DOHH2 (cell line): ENCODE measurements around the gene DZIP1L.

Experiments used
- H3F3A ChIP-seq: fragments of 200-600 bp; sonication (generic), shearing (Covaris generic); 2 replicates; pipeline ENCODE4 v1.6.0; 2016; ENCODE audit warnings: antibody characterized with exemption, mild to moderate bottlenecking; ENCODE audit not compliant: control insufficient read depth, insufficient read depth
- H3K27ac ChIP-seq: fragments of 200-600 bp; sonication (generic); 2 replicates; pipeline ENCODE4 v1.5.1; 2014; ENCODE audit warnings: low read depth, mild to moderate bottlenecking, low read length, moderate library complexity
- H3K27me3 ChIP-seq: fragments of 200-600 bp; sonication (generic); 2 replicates; pipeline ENCODE4 v1.6.1; 2014; ENCODE audit warnings: mild to moderate bottlenecking, low read length, mixed read lengths; ENCODE audit not compliant: control insufficient read depth
- H3K36me3 ChIP-seq: fragments of 200-600 bp; sonication (generic); 2 replicates; pipeline ENCODE4 v1.6.1; 2014; ENCODE audit warnings: mild to moderate bottlenecking, low read length, moderate library complexity, mixed read lengths; ENCODE audit not compliant: control insufficient read depth
- H3K4me1 ChIP-seq: fragments of 200-600 bp; sonication (generic); 2 replicates; pipeline ENCODE4 v1.6.1; 2014; ENCODE audit warnings: mild to moderate bottlenecking, low read length, mixed read lengths; ENCODE audit not compliant: control insufficient read depth
- H3K4me2 ChIP-seq: fragments of 200-600 bp; sonication (generic); 2 replicates; pipeline ENCODE4 v1.6.0; 2014; ENCODE audit warnings: mild to moderate bottlenecking, low read length, moderate library complexity
- H3K4me3 ChIP-seq: fragments of 200-600 bp; sonication (generic); 2 replicates; pipeline ENCODE4 v1.5.1; 2014; ENCODE audit warnings: mild to moderate bottlenecking, low read length, mixed read lengths
- H3K79me2 ChIP-seq: fragments of 200-600 bp; sonication (generic); 2 replicates; pipeline ENCODE4 v1.6.1; 2014; ENCODE audit warnings: mild to moderate bottlenecking, low read length, mixed read lengths; ENCODE audit not compliant: control insufficient read depth
- H3K9me2 ChIP-seq: fragments of 200-600 bp; sonication (generic); replicated peaks from 2 replicates; pipeline ENCODE4 v1.6.1; 2014; ENCODE audit warnings: mild to moderate bottlenecking, low read length, mixed read lengths; ENCODE audit not compliant: control insufficient read depth
- H3K9me3 ChIP-seq: fragments of 200-600 bp; sonication (generic); 2 replicates; pipeline ENCODE4 v1.6.1; 2014; ENCODE audit warnings: antibody characterized with exemption, low read length, mixed read lengths; ENCODE audit not compliant: control insufficient read depth, insufficient read depth
- H4K20me1 ChIP-seq: fragments of 200-600 bp; sonication (generic); 2 replicates; pipeline ENCODE4 v1.6.0; 2014; ENCODE audit warnings: low read depth, mild to moderate bottlenecking, antibody characterized with exemption, low read length, moderate library complexity; ENCODE audit not compliant: control insufficient read depth, insufficient read depth
- EZH2phosphoT487 ChIP-seq: fragments of 200-600 bp; sonication (generic); IDR thresholded peaks from 2 replicates; pipeline ENCODE4 v1.6.1; 2017; ENCODE audit warnings: borderline replicate concordance, mild to moderate bottlenecking, antibody characterized with exemption, low read length, moderate library complexity, mixed read lengths
- TF ChIP-seq, protein P1 (sequence below): fragments of 200-600 bp; sonication (generic); IDR thresholded peaks from one replicate; pipeline ENCODE4 v1.5.1; 2014; ENCODE audit warnings: antibody characterized with exemption, mild to moderate bottlenecking, low read depth, low read length; ENCODE audit not compliant: poor library complexity, severe bottlenecking

The DZIP1L gene

DNA sequence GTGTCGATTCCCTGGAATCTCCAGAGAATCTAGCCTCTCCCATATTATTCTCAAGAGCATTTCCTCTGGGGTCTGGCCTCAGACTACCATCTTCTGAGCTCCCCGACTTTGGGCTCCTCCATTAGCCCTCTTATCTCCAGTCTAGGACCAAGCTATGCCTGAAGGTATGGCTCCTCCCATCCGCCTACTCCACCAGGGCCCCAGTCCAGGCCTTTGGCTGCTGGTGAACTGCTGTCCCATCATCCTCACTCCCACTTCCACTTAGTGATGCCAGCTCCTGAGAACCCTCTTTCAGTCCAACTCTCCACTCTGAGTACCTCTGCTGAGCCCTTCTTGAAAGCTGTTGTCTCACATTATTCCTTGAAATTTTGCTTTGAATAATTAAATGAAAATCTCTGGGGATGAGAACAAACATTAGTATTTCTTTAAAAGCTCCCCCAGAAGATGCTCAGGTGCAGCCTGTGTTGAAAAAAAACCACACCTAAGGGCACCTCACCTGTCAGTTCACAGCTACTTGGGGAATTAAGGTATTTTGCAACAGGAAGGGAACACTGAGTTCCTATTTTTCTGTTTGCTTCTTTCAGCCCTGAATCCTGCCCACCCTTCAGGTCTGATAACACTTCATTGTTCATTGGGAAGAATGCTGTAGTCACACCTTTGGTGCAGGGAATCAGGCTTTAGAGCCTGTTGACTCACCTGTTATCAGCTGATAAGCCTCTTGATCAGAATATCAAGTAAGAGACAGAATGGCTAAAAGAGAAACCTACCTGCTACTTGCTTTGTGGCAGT, 95.9 kb downstream of the DZIP1L start:
- Histone ChIP-seq H3K4me2 (no peak overlapping the region), H3K4me1 (no peaks in the 10 kb centered on the region), H3K79me2 (no peaks in the 10 kb centered on the region), H3K36me3 (no peaks in the 10 kb centered on the region), H3K9me3 (no peaks in the 10 kb centered on the region), H3F3A (no peaks in the 10 kb centered on the region), H3K9me2 (no peaks in the 10 kb centered on the region), H3K27ac (no peak overlapping the region), H3K4me3 (no peak overlapping the region), H3K27me3 (no peaks in the 10 kb centered on the region), H4K20me1 (no peaks in the 10 kb centered on the region)
- TF ChIP-seq, protein P1, sequence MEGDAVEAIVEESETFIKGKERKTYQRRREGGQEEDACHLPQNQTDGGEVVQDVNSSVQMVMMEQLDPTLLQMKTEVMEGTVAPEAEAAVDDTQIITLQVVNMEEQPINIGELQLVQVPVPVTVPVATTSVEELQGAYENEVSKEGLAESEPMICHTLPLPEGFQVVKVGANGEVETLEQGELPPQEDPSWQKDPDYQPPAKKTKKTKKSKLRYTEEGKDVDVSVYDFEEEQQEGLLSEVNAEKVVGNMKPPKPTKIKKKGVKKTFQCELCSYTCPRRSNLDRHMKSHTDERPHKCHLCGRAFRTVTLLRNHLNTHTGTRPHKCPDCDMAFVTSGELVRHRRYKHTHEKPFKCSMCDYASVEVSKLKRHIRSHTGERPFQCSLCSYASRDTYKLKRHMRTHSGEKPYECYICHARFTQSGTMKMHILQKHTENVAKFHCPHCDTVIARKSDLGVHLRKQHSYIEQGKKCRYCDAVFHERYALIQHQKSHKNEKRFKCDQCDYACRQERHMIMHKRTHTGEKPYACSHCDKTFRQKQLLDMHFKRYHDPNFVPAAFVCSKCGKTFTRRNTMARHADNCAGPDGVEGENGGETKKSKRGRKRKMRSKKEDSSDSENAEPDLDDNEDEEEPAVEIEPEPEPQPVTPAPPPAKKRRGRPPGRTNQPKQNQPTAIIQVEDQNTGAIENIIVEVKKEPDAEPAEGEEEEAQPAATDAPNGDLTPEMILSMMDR = no peak
- no peak for TF ChIP-seq EZH2phosphoT487

DNA sequence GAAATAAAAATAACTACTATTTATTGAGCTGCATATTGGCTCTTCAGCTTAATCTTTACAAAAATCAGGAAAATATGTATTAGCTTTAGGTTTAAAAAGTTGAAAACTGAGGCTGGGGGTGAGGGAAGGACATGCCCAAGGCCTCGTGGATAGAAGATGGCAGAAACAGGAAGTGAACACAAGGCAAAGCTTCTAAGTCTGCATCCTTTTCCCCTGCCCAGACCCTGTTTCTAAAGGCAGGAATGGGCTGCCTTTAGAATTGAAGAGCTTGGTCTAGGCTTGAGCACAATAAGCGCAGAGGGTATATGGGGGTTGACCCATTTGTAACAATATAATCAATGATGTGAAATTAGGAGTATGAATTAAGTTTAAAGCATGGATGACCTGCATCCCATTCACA, 99.3 kb downstream of the DZIP1L start:
- TF ChIP-seq EZH2phosphoT487 = no peak
- TF ChIP-seq, protein P1 = no peak
- H3K4me3 ChIP-seq = no peak overlapping the region

DNA sequence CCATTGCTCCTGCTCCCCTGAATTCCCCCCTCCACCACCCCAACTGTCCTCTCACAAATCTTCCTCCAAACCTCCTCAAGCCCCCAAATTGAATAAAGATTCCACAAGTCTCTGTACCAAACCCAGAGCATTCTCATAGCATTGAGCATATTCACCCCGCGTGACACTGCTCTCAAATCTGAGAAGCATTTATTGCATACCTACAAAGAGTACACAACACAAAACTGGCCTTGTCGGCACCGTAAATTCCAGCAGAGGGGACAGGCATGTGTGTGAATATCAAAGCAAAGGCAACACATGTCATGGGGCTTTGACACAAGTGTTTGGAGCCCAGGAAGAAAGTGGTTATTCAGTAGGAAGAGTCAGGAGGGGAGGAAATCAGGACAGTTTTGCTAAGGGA, 102.9 kb downstream of the DZIP1L start:
- no peak overlapping the region for H3K4me3 ChIP-seq

More for the DNA sequence above, 99.3 kb downstream of the DZIP1L start:
- Histone ChIP-seq H3K36me3 (no peaks in the 10 kb centered on the region), H3K79me2 (no peaks in the 10 kb centered on the region), H3K9me3 (no peaks in the 10 kb centered on the region), H3K27ac (no peak overlapping the region), H3F3A (no peaks in the 10 kb centered on the region), H4K20me1 (no peaks in the 10 kb centered on the region), H3K27me3 (no peaks in the 10 kb centered on the region), H3K9me2 (no peaks in the 10 kb centered on the region), H3K4me2 (no peak overlapping the region), H3K4me1 (no peaks in the 10 kb centered on the region)

More for the DNA sequence above, 102.9 kb downstream of the DZIP1L start:
- H3K79me2 ChIP-seq = no peaks in the 10 kb centered on the region
- no peak overlapping the region for H3K27ac ChIP-seq
- no peaks in the 10 kb centered on the region for H3K9me2 ChIP-seq
- no peak for TF ChIP-seq EZH2phosphoT487
- TF ChIP-seq, protein P1 = no peak
- H3F3A ChIP-seq = no peaks in the 10 kb centered on the region
- no peak overlapping the region for H3K4me2 ChIP-seq
- H3K36me3 ChIP-seq = no peaks in the 10 kb centered on the region
- no peaks in the 10 kb centered on the region for H3K27me3 ChIP-seq
- H3K4me1 ChIP-seq = no peaks in the 10 kb centered on the region
- H3K9me3 ChIP-seq = no peaks in the 10 kb centered on the region
- H4K20me1 ChIP-seq = no peaks in the 10 kb centered on the region
